GM21529 (cell line): Measurements from ENCODE around the gene MRPL55.

Experiments
- ATAC-seq: cut with Tn5 transposase; IDR thresholded peaks from one replicate; pipeline ENCODE4 v1.9.1; 2021; ENCODE audit not compliant: unreplicated experiment

MRPL55 gene

DNA sequence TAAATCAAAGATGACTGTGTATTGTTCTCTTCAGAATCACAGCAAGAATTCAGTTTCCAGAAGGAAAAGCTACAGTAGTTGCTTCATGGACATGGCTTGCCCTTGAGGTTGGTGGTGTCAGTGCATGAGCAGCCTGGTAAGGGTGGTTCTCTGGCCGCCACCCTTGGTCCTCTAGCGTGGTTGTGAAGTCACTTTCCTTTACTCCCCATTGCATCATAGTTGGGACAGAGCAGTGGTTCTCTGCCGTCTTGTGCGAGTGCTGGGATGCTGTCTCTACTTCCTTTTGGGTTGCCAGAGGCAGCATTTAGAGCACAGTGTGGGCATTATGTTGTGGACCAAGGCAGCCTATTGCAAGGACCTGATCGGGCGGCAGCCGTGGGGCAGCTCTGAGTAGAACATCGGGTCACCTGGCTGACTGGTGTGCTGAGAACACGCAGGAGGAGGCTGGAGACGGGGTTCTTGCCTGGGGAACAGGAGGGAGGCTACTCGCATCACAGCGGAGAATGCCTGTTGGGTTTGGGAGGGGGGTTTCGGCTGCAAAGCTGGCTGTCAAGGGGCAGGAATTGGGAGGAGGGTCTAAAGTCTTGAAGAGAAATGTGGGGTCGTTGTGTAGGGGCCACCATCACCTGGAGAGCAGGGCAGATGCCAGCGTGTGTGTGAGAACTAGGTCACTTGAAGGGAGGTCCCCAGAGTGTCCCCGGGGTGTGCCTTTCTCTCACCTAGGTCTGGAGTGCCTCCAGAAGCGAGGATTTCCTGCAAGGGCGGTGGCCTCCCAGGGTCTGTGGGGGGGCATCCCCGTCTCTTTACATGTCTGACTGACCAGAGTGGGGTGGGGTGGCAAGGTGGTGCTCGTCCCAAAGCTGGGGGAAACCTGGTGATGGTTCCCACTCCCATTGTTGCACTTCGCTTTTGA is 20.3 kb downstream of the MRPL55 start:
- ATAC-seq: no peak

DNA sequence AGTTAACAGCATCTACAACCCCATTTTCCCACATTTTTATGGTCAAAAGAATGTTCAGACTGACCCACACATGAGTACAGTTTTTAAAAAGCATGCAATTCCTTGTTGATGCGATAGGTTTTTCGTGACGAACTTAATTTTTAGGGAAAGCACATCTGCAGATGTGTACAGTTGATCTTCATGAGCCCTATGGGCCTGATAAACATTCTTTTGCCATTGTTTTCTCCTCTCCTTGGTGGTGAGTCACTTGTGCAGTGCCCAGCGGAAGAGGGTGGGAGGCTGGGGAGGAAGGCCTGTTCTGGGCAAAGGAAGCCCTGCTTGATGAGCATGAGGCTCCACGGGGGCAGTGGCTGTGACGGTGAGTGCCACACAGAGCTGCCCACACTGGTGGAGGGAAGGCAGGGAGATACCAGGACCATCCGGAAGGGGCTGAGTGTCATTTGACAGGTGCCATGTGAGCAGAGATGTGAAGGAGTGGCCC is 21.3 kb downstream of the MRPL55 start:
- ATAC-seq: no peak

DNA sequence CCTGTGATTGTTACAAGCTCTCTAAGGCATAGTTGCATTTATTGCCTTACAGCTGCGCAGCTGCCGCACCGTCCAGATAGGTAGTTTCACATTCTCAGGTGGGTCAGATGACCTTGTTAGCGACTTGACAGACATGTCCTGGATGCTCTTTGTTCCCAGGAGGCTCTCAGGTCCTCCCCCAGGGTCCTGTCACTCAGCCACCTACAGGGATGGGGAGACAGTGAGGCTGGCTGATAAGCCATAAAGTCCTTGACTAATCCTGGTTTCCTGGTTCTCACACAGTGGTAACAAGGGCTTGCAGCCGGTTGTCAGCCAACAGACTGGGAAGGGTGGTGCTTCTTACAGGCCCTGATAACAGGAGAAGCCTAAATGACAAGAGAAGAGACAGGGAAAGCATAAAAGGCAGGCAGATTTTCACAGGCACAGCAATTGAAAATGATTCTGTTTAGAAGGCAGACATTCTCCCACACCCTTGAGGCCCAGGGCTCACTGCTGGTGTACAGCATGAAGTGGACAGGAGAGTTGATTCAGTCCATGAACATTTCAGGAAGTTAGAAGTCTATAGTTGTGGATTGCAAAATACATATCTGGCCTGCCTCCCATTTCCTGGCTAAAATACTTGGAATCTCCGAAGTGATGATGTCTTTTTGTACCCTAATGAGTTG is 23.7 kb downstream of the MRPL55 start:
- no peak for ATAC-seq

DNA sequence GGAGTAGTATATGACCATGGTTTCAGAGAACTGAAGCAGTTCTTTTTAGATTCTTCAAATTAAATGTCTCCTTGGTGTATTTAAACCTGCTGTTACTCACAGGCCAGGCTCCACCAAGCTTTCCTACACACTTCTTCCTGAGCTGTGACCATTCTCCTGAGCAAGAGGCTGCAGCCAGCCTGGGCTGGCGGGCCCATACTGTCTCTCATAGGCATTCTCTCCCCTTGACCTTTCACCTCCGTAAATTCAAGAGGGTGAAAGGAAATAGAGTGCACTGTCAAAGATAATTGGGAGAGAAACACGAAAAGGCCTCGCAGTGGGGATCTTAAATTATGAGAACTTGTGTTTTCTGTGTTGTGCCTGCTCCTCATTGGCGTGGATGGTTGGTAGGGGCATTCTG is 24.3 kb downstream of the MRPL55 start:
- ATAC-seq: no peak

- no peak for ATAC-seq
Measured at GRCh38 chr1:228084325-228084724, 24.8 kb downstream of the MRPL55 start.

GRCh38 chr1:228083871-228084278 is 25.2 kb downstream of the MRPL55 start:
- no peak for ATAC-seq

GRCh38 chr1:228082918-228083870 is 25.9 kb downstream of the MRPL55 start:
- peak; percentile 22 for ATAC-seq

DNA sequence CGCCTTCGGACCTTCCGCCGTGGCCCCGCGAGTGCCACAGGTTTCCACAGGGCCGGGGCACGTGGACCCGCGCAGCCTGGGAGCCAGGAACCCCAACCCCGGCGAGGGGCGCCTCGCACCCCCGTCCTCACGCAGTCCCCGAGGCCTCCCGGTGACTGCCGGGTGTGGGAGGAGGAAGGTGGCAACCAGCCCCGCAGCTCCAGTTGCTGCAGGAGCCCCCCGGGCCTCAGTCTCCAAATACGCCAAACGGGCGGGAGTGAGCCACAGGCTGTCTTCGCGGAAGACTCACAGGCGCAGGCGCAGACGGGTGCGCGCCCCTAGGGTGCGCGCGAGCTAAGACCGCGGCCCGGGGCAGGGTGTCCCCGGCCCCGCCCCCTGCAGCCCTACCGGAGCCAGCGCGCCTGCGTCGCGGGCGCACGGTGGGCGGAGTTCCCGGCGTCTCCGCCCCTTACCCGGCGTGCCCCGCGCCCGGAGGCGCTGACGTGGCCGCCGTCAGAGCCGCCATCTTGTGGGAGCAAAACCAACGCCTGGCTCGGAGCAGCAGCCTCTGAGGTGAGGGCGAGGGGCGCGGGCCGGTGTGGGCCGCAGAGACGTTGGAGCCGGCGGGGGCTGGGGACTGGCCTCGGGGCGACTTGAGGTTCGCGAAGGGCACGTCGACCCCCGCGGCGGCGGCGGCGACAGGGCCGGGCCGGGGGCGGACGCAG is 26.7 kb downstream of the MRPL55 start, which contains the start of gene ARF1:
Gene ARF1 (plus strand): TSS at position 495 of the 704 bp plus-strand sequence. CDS start 14,407 bp downstream, outside the sequence.
- ATAC-seq: peak; percentile 70

- peak; percentile 12 for ATAC-seq
Measured at GRCh38 chr1:228081578-228082213, 27.4 kb downstream of the MRPL55 start.

DNA sequence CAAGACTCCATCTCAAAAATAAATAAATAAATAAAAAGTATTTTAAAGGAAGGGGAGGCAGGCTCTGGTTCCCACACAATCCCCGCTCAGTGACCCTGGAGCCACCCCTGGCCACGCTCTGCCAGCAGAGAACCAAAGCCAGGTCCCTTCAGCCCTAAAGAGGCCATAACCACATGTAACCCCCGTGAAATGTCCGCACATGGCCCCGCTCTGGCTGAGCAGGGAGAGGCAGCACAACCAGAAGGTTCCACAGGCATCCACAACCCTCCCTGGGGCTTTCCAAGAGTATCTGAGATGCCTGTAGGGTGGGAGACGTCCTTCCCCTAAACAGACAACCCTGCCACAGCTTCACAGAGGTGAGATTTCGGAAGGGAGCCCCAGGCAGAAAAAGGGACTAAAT is 28.0 kb downstream of the MRPL55 start:
- no peak for ATAC-seq

DNA sequence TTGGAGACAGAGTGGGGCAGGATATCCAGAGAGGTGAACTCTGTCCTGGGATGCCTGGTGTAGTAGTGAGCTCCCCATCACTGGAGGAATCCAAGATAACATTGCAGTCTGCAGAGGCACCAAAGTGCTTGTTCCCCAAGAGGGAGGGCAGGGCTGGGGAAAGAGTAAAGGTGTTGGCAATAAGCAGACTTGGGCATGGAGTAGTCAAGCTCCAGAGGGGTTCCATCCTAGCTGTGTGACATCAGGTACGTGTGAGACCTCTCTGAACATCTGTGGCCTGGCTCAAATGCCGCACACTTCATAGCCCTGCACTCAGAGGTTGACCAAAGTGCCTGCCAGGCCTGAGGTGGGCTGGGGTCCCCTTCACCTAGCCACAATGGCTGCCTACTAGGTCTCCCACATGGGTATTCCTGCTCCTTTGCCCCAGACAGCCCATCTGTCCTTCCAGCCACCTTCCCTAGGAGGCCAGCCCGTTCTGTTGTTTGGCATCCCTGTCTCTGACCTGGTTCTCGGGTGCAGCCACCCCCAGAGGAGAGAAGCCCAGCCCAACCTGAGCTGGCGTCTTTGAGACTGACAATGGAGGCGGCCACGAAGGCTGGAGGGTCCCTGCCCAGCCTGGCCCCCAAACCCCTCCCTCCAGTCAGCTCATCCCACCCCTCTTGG is 29.4 kb downstream of the MRPL55 start:
- ATAC-seq: no peak

DNA sequence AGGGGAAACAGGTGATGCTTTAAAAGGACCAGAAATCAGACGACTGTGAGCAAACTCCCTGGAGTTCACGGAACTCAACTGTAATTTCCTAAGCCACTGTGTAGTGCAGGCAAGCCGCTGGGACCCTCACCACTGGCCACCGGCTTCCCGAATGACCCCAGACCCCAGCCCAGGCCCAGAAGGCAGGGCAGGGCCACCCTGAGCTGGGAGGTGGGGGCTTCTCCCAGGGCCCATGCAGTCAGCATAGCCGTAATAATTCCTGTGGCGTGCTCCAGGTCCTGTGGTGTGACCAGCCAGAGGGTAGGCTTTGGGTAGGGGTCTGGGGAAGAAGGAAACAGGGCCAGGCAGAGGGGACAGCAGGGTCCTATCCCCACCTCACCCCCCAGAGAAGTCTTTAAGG is 30.1 kb downstream of the MRPL55 start:
- ATAC-seq: no peak

DNA sequence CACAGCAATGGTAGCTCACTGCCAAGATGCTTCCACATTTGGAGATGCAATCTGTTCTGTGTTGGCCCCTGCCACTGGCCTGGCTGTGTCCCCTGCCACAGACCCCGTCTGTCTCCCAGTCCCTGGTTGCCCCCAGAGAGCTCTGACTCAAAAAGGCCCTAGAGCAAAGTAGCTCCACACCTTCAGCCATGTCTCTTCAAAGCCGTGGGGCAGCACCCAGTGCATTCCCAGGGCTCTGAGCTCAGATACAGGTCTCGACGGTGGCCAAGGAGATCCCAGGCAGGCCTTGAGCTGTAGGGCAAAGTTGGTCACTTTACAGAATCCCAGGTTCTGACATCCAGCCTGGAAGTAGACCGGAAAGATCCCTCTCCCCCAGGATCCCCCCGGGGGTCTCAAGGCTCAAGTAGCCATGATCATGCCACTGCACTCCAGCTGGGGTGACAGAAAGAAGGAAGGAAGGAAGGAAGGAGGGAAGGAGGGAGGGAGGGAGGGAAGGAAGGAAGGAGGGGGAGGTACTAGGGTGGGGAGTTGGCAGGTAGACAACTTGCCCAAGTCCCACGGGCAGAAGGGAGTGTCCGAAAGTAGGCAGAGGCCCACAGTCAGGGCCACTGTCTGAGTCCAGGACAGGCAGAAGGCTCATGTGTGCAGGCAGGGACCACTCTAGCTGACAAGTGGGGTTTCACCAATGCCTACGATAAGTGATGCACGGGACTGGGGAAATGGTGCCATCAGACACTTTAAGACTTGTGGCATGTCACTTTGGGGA is 31.4 kb downstream of the MRPL55 start:
- no peak for ATAC-seq

- no peak for ATAC-seq
Measured at GRCh38 chr1:228076796-228077430, 32.2 kb downstream of the MRPL55 start.

DNA sequence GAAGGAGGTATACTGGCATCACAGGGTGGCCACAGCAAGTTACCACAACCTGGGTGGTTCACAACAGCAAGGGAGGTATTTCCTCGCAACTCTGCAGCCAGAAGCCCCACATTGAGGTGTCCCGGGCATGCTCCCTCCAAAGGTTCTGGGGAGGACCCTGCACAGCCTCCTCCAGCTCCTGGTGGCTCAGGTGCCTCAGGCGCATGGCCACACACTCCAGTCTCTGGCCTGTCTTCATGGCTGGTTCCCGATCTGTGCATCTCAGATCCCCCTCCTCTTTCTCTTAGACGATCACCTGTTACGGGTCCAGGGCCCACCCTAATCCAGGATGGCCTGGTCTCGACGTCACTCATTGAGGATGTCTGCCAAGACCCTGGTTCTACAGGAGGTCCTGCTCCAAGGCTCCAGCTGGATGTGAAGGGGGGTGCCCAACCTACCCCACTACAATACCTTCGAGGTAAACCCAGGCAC is 33.3 kb downstream of the MRPL55 start:
- ATAC-seq: no peak

DNA sequence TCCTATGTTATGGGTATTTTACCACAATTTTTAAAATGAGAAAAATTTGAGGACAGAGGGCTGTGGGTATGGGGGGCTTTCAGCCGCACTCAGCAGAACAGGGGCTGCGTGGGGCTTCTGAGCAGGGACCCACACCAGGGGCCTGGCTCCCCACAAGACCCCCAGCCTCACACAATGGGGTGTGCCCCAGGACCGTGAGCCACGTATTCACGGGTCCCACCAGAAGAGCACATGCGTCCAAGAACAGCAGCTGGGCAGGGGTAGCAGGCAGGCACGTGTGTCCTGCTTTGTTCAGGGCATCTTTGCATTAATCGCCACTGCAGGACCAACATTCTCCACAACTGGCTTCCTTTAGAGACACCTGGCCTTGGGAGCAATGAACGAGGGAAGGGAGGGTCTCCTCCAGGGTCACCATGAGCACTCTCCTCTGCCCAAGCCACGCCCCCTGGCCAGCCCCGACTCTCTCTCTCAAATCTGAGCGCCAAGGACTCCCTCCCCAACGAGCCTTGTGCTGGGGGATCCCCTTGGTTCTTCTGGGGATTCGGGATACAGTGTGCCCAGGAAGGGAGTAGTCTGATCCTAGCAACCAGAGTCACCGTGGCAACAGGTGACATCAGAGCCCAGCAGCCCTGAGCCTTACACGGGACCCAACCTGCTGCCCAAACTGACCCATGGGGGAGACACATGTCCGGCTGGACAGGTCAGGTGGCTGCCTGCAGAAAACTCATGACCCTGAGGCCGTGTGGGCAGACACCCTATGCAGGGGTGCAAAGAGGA is 34.0 kb downstream of the MRPL55 start:
- no peak for ATAC-seq

DNA sequence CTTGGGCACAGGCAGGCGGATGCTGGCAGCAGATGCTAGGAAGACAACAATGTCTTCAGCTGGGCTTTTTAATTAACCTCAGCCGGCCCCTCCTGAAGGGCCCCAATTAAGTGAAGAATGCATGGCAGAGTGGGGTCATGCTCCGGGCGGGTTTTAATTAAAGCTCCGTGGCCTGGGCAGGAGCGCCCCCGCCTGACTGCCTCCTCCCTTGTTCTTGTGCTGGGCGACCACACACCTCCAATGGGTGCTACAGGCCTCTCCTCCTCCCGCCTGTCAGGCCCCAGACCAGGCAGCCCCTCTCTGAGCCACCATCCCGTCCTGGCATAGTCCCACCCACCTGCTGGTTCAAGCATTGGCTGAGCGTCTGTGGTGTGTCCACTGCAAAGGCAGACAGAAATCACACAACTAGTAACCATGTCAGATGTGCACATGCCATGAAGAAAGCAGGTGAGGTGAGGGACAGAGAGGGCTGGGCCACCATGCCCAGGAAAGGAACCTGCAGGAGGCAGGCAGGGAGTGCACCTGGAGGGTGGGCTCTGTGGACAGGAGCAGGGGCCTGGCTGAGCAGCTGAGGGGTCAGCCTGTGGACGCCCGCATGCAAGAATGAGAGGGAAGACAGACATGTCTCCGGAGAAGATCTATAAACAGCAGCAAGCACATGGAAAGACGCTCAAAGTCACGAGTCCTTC is 35.1 kb downstream of the MRPL55 start:
- ATAC-seq: no peak
